Measurements from ENCODE around the gene SORL1.

The SORL1 gene

DNA sequence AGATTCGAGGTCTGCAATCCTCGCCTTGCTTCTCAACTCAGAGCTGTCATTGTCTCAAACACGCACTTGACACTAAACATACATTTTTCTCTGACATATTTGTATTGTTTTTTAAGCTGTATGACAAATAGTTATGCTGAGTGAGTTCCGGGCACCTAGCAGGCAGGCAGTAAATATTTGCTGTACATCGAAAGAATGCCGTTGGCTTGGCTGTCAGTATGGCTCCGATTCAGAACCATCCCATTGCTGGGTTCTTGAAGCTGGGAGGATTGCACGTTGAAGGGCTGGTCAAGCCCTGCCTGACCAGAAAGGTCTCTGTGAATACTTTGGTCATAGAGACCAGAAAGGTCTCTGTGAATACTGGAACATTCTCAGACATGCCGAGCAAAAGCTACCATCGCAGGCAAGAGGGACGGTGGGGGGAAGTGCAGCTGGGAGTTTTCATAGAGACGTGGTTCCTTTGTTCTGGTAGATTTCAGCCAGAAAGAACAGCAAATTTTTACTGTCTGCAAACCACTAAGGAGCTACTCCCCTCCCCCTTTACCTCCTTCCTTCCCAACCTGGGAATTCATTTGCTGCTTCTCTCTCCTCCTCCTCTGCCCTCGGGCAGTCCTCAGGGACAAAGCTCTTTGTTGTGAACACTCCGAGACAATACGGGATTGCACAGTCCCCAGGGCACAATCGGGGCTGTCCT lies 202.9 kb downstream of the SORL1 start:
- Histone ChIP-seq H3K9me3 (ENCODE audit: control insufficient read depth, insufficient read depth, low read length) (peaks cover 6% of the 10 kb centered on the region), H3K27me3 (ENCODE audit: control insufficient read depth, insufficient read depth, low read length) (peaks cover 4% of the 10 kb centered on the region), H3K9ac (ENCODE audit: low read depth, low read length) (no peak overlapping the region), H3K36me3 (ENCODE audit: control insufficient read depth, insufficient read depth, low read length) (no peaks in the 10 kb centered on the region), H3K4me1 (ENCODE audit: control insufficient read depth, insufficient read depth, low read length) (peaks cover 25% of the 10 kb centered on the region), H3K4me3 (ENCODE audit: low read depth, low read length) (peak overlapping the region; percentile 58)

DNA sequence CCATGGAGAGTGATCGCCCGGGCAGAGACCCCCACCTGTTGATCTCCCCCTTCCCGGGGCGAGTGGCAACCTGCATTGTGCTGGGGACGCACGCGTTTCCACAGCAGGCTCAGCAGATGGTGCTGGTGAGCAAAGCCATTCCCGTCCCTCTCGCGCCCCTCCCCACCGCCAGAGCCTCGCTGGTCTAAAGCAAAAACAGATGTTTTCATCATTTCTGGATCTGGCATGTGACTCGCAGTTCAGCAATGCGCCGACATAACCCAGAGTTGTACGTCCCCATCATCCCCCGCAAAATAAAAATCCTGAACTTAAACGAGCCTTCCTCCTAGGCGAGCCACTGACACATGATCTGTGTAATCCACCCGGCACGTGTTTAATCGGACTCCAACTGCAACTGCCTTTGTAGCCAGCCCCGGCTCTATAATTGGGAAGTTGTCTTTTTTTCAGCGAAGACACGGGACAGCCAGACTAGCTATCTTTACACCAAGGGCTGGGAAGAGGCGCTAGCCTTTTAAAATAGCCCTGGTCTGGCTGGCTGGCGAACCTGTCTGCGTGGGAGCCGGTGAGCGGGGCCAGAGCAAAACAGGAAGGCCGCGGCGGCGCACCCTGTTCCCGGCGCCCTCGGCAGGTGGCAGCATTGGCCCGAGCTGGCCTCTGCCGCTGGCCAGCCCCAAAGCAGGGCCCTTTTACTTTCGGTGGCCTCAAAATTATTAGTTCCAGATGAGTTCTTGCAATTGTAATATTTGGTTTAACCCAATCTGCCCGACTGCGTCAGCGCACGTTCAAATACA lies 203.6 kb downstream of the SORL1 start:
- peaks cover 4% of the 10 kb centered on the region for H3K27me3 ChIP-seq (ENCODE audit: control insufficient read depth, insufficient read depth, low read length)
- peak overlapping the region; percentile 58 for H3K4me3 ChIP-seq (ENCODE audit: low read depth, low read length)
- H3K4me1 ChIP-seq (ENCODE audit: control insufficient read depth, insufficient read depth, low read length), result peaks cover 25% of the 10 kb centered on the region
- H3K9me3 ChIP-seq (ENCODE audit: control insufficient read depth, insufficient read depth, low read length), result peaks cover 6% of the 10 kb centered on the region
- no peaks in the 10 kb centered on the region for H3K36me3 ChIP-seq (ENCODE audit: control insufficient read depth, insufficient read depth, low read length)
- H3K9ac ChIP-seq (ENCODE audit: low read depth, low read length), result no peak overlapping the region

DNA sequence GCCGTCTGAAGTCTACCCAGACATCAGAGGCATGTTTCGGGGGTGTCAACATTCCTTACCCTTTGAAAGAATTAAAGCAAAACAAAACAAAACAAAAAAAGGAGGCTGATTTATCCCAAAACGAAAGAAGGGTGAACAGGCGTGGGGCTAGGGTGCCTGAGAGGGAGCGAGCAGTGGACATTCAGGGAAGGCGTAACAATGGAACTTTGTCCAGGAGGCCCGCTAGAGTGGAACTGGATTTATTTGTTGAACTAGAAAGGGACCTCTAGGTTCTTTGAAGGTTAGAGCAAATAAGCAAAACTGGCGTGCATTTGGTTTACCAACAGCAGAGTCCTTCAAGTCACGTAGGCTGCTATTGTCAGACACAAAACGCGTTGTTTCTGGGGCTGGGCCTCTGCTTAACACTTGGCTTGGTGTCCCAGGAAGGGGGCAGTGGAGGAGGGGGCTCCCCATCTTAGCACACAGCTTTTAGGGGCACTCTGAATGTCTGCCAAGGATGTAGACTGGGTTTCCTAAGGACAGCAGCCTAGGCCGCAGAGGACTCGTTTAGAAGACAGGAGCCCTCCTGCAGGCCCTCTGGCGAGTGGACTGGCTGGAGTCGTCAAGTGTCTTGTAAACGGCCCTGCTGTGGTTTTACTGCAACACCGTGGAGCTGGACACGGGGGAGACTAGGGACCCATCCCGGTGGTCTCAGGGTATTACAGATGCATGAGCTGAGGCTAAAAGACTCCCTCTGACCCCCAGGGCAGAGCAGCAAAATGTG lies 204.4 kb downstream of the SORL1 start:
- H3K36me3 ChIP-seq (ENCODE audit: control insufficient read depth, insufficient read depth, low read length), result no peaks in the 10 kb centered on the region
- H3K9ac ChIP-seq (ENCODE audit: low read depth, low read length), result no peak overlapping the region
- peaks cover 4% of the 10 kb centered on the region for H3K27me3 ChIP-seq (ENCODE audit: control insufficient read depth, insufficient read depth, low read length)
- peaks cover 6% of the 10 kb centered on the region for H3K9me3 ChIP-seq (ENCODE audit: control insufficient read depth, insufficient read depth, low read length)
- peaks cover 25% of the 10 kb centered on the region for H3K4me1 ChIP-seq (ENCODE audit: control insufficient read depth, insufficient read depth, low read length)
- H3K4me3 ChIP-seq (ENCODE audit: low read depth, low read length), result no peak overlapping the region

DNA sequence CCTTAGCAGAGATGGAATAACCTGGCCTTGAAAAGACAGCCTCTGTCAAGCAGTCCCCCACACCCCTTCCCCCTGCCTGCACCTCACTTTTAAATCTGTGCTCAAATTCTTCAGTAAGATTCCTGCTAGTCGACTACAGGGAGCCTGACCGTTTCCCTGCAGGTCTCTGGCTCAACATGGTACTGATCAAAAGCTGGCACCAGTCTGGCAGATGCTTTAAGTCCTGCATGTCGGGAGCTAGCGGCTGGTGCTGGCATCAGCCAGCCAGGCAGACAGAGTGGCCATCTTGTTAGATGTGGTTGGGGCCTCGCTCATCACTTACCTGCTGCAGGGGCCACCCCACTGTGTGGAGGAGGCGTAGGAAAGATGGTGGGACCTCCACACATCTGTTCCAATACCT lies 205.0 kb downstream of the SORL1 start:
- H3K9ac ChIP-seq (ENCODE audit: low read depth, low read length), result no peak overlapping the region
- H3K36me3 ChIP-seq (ENCODE audit: control insufficient read depth, insufficient read depth, low read length), result no peaks in the 10 kb centered on the region
- peaks cover 25% of the 10 kb centered on the region for H3K4me1 ChIP-seq (ENCODE audit: control insufficient read depth, insufficient read depth, low read length)
- peaks cover 6% of the 10 kb centered on the region for H3K9me3 ChIP-seq (ENCODE audit: control insufficient read depth, insufficient read depth, low read length)
- no peak overlapping the region for H3K4me3 ChIP-seq (ENCODE audit: low read depth, low read length)
- no peaks in the 10 kb centered on the region for H3K27me3 ChIP-seq (ENCODE audit: control insufficient read depth, insufficient read depth, low read length)

DNA sequence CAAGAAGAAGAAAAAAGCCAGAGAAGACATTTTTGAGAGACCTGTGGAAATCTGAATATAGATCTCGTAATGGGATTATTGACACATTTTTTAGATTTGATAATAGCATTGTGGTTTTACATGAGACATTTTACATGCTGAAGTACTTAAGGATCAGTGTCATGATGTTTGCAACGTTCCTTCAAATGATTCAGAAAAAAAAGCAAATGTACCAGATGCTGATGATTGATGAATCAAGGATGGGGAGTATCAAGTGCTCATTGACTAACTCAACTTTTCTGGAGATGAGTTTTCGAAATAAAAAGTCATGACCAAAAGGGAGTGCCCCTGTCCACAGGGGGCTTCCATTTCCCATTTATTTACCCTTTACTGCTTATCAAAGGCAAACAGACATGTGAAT lies 207.7 kb downstream of the SORL1 start:
- no peak overlapping the region for H3K9ac ChIP-seq (ENCODE audit: low read depth, low read length)
- no peaks in the 10 kb centered on the region for H3K27me3 ChIP-seq (ENCODE audit: control insufficient read depth, insufficient read depth, low read length)
- H3K4me1 ChIP-seq (ENCODE audit: control insufficient read depth, insufficient read depth, low read length), result peaks cover 10% of the 10 kb centered on the region
- peaks cover 6% of the 10 kb centered on the region for H3K9me3 ChIP-seq (ENCODE audit: control insufficient read depth, insufficient read depth, low read length)
- no peak overlapping the region for H3K4me3 ChIP-seq (ENCODE audit: low read depth, low read length)
- H3K36me3 ChIP-seq (ENCODE audit: control insufficient read depth, insufficient read depth, low read length), result no peaks in the 10 kb centered on the region

DNA sequence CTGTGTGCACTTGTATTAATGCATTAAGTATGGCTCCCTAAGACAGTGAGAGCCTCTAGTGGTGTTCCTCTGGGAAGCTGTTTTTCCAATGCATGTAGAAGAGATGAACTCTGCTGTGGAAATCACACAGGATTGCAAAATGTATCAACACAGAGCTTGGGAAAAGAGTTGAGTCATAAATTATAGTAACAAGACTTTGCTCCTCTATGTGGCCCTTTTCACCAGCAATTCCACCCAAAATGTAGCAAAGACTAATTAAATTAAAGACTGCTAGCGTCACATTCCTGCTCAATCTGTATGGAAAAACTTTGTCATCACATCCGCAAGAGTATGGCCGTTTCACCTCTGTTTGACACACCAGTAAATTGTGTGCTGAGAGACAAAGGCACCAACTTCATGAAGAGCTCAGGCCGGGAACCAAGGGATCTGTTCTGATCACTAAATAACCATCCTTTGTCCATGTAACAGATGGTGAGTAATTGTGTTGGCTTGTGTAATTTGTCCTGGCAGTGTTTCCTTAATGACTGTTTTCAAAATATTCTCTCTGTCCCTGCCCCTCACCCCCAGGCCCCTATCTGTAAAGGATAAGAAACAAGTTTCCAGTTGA lies 209.9 kb downstream of the SORL1 start:
- Histone ChIP-seq H3K9me3 (ENCODE audit: control insufficient read depth, insufficient read depth, low read length) (peaks cover 6% of the 10 kb centered on the region), H3K27me3 (ENCODE audit: control insufficient read depth, insufficient read depth, low read length) (no peaks in the 10 kb centered on the region), H3K9ac (ENCODE audit: low read depth, low read length) (no peak overlapping the region), H3K4me1 (ENCODE audit: control insufficient read depth, insufficient read depth, low read length) (no peaks in the 10 kb centered on the region), H3K4me3 (ENCODE audit: low read depth, low read length) (no peak overlapping the region), H3K36me3 (ENCODE audit: control insufficient read depth, insufficient read depth, low read length) (no peaks in the 10 kb centered on the region)

DNA sequence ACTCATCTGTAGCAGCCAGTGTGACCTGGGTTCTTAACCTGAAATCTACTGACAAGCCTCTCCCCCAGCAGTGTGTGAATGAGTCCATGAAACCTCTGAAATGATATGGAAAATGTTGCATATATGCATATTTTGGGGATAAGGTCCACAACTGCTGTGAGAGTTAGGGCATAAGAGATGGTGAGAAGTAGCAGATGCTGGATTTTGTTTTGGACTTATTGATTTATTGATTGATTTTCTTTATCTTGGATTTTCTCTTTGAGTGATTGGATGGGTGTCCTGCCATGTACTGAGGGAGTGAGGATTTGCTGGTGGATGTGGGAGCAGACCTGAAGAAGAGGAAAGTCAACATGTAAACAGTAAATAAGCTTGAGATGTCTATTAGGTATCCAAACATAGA lies 212.0 kb downstream of the SORL1 start:
- no peaks in the 10 kb centered on the region for H3K9me3 ChIP-seq (ENCODE audit: control insufficient read depth, insufficient read depth, low read length)
- no peak overlapping the region for H3K9ac ChIP-seq (ENCODE audit: low read depth, low read length)
- H3K4me1 ChIP-seq (ENCODE audit: control insufficient read depth, insufficient read depth, low read length), result no peaks in the 10 kb centered on the region
- H3K4me3 ChIP-seq (ENCODE audit: low read depth, low read length), result no peak overlapping the region
- H3K36me3 ChIP-seq (ENCODE audit: control insufficient read depth, insufficient read depth, low read length), result no peaks in the 10 kb centered on the region
- H3K27me3 ChIP-seq (ENCODE audit: control insufficient read depth, insufficient read depth, low read length), result no peaks in the 10 kb centered on the region

DNA sequence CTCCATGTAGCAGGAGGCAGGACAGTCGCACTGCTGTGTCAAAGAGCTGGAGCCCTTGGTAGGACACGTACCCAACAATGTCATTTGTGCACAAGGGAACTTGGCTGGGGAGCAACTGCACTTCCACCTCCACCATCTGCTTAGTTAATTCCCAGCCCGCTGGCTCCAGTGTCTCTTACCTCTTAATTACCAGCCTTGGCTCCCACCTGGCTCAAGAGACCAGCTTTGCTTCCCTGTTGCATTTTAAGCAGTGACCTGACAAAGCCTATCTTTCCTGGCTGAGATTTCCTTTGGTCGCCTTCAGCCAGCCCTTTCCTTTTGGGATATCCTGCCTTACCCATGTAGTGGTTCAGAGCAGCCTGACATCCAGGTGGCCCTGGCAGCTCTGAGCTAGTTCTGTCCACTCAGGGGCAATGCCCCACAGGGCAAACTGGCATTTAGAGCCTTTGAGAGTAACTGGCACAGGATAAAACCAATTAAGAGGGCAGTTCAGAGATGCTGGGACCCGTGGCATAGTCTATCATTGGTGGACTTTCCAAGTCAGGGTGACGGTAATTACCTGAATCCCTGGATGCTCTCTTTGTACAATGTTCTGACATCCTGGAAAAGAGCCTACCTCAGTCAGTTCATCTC lies 213.2 kb downstream of the SORL1 start:
- no peaks in the 10 kb centered on the region for H3K4me1 ChIP-seq (ENCODE audit: control insufficient read depth, insufficient read depth, low read length)
- H3K4me3 ChIP-seq (ENCODE audit: low read depth, low read length), result no peak overlapping the region
- H3K36me3 ChIP-seq (ENCODE audit: control insufficient read depth, insufficient read depth, low read length), result no peaks in the 10 kb centered on the region
- no peak overlapping the region for H3K9ac ChIP-seq (ENCODE audit: low read depth, low read length)
- H3K27me3 ChIP-seq (ENCODE audit: control insufficient read depth, insufficient read depth, low read length), result no peaks in the 10 kb centered on the region
- H3K9me3 ChIP-seq (ENCODE audit: control insufficient read depth, insufficient read depth, low read length), result no peaks in the 10 kb centered on the region

DNA sequence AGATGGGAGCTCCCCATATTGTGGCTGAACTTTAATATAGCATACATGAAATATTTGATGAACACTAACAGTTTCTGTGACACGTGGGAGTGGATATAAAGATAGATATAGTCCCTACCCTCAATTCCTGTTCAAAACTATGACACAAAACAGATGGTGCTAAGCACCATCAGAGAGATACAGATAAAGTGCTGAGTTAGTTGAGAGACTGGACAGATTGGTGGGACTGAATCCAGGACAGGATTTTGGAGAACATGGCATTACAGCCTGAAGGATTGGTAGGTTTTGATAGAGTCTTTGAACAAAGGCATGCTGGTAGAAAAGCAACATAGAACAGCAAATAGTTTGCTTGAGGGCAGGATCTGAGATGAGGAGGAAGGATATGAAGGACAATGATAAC lies 215.7 kb downstream of the SORL1 start:
- Histone ChIP-seq H3K4me1 (ENCODE audit: control insufficient read depth, insufficient read depth, low read length) (no peaks in the 10 kb centered on the region), H3K9ac (ENCODE audit: low read depth, low read length) (no peak overlapping the region), H3K4me3 (ENCODE audit: low read depth, low read length) (no peak overlapping the region), H3K36me3 (ENCODE audit: control insufficient read depth, insufficient read depth, low read length) (no peaks in the 10 kb centered on the region), H3K9me3 (ENCODE audit: control insufficient read depth, insufficient read depth, low read length) (no peaks in the 10 kb centered on the region), H3K27me3 (ENCODE audit: control insufficient read depth, insufficient read depth, low read length) (no peaks in the 10 kb centered on the region)

DNA sequence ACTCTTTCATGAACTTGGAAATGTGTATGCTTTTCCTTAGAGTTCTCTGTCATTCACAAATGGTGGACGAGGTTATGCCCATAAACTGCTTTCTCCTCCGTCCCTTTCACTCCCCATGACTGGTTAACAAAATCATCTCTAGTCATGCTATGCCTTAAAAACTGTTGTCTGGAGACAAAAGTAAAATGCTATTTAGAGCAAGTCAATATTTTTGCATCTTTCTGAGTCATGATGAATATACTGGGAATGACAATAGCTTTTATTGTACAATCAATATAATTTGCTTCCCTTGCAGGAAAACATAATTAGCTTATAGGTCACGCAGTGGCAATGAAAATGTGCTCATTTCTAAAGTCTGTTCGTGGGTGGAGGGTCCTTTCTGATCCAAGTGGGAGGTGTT lies 217.3 kb downstream of the SORL1 start:
- Histone ChIP-seq H3K4me1 (ENCODE audit: control insufficient read depth, insufficient read depth, low read length) (no peaks in the 10 kb centered on the region), H3K9ac (ENCODE audit: low read depth, low read length) (no peak overlapping the region), H3K4me3 (ENCODE audit: low read depth, low read length) (no peak overlapping the region), H3K36me3 (ENCODE audit: control insufficient read depth, insufficient read depth, low read length) (no peaks in the 10 kb centered on the region), H3K9me3 (ENCODE audit: control insufficient read depth, insufficient read depth, low read length) (no peaks in the 10 kb centered on the region), H3K27me3 (ENCODE audit: control insufficient read depth, insufficient read depth, low read length) (peaks cover 2% of the 10 kb centered on the region)

DNA sequence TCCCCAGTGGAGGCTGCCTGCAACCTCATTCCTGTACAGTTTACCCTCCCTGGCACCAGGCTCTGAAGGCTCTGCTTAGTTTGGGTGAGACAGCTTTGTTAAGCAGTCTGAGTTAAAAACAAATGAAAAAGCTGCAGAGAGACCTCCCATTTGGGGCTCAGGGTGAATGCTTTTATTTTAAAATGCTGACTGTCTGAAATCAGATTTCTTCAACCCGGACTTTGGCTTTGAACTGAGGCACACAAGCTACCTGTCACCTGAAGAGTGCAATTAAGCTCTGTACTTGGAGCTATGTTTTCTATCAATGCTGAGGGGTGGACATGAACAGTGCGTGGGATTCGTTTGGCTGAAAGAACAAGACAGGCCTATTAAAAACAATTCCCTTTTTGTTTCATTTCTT lies 218.2 kb downstream of the SORL1 start:
- Histone ChIP-seq H3K27me3 (ENCODE audit: control insufficient read depth, insufficient read depth, low read length) (peaks cover 2% of the 10 kb centered on the region), H3K4me1 (ENCODE audit: control insufficient read depth, insufficient read depth, low read length) (no peaks in the 10 kb centered on the region), H3K9me3 (ENCODE audit: control insufficient read depth, insufficient read depth, low read length) (no peaks in the 10 kb centered on the region), H3K36me3 (ENCODE audit: control insufficient read depth, insufficient read depth, low read length) (no peaks in the 10 kb centered on the region), H3K4me3 (ENCODE audit: low read depth, low read length) (no peak overlapping the region), H3K9ac (ENCODE audit: low read depth, low read length) (no peak overlapping the region)
